ENCODE data around the gene KIF3A. TPM values are rescaled to one million over a fixed set of nuclear protein-coding genes. Genes with fewer than 3 reads are reported as not detected.

Gene KIF3A
- total RNA-seq: 5.6 TPM

DNA sequence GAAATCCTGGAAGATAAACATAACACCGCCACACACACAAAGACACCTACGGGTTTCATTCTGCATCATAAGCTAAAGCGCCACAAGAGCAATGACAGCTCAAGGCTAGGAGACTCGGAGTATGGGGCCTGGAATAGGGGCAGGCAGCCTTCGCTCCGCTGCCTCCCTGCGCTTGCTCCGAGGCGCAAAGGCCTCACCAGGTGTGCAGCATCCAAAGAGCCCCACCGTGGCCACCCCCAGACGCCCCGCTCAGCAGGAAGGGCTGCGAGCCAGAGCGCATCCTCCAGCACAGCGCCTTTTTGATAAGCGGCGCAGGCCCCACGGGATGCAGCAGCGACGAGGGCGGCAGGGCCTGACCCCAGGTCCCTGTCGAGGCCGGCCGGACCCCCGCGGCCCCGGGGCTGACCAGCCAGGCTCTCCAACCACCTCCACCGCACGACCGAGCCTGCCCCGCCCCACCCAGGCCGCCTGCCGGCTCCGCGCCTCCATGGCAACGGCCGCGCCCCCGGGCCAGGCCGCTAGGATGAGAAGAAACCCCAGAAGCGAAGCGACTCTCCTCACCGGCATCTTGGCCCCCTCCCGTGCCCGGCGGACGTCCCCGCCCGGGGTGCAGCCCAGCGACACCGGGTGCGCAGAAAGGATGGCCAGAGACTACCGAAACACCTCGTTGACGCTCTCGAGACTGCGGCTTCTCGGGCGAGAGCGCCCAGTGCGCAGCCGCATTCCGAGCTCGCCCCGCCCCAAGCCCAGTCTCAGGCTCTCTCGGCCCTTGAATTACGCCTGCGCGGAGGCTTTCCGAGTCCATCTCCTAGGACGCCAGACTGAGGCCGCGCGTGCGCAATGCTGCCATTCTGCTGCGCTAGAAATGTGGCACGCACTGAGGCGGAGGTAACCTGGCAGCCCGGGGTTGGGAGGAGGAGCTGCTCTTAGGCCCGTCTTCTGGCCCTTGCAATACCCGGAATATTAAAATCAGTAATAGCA, at the start of gene KIF3A:
Gene KIF3A, minus strand, starts transcription at position 694 of the 981 bp plus-strand sequence. Its CDS starts 127 bp downstream, at position 567.
- Histone ChIP-seq H3K4me3 (ENCODE audit: low read length) (peak within 1 kb of the TSS; percentile 75), H3K9me3 (ENCODE audit: low read depth, low read length) (no peaks in the 10 kb centered on the region), H3K27me3 (ENCODE audit: insufficient read depth, low read length) (peaks cover 11% of the 10 kb centered on the region), H3K4me1 (ENCODE audit: insufficient read depth, low read length) (peaks cover 12% of the 10 kb centered on the region)

DNA sequence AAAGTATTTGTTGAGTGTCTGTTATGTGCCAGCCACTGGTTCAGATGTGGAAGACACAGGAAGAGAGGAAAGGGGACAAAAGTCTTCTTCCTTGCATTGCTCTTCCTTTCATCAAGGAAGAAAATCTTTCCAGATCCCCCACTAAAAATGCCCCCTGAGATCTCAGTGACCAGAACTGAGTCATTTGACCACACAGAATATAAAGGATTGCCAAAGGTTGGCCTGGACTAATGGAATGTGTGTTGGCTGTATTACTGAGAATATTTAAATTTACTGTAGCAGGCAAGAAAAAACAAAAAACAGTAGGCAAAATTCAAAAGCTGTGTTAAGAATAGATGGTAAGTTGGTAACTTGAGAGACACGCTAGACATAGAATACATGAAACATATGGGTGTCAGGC, 49.7 kb upstream of the KIF3A start:
- no peaks in the 10 kb centered on the region for H3K9me3 ChIP-seq (ENCODE audit: low read depth, low read length)
- H3K4me1 ChIP-seq (ENCODE audit: insufficient read depth, low read length): peaks cover 5% of the 10 kb centered on the region
- no peak overlapping the region for H3K4me3 ChIP-seq (ENCODE audit: low read length)
- H3K27me3 ChIP-seq (ENCODE audit: insufficient read depth, low read length): peaks cover 13% of the 10 kb centered on the region

DNA sequence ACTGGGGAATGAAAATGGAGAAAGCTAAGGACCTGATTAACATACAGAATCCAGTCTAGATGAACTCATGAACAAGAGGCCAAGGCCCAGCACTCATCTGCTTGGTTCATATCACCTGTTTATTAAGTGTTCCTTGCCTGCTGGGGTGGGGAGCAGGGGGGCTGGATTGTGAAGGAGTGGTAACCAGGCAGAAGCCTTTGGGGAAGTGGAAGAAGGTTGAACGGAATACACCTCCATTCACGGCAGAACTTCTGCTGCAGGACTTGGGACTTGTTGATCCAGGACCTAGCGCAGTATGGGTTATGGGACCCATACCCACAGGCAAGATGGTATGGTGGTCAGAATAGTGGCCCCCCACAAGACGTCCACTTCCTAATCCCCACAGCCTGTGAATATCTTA, 48.5 kb upstream of the KIF3A start:
- peaks cover 8% of the 10 kb centered on the region for H3K4me1 ChIP-seq (ENCODE audit: insufficient read depth, low read length)
- H3K4me3 ChIP-seq (ENCODE audit: low read length): no peak overlapping the region
- H3K27me3 ChIP-seq (ENCODE audit: insufficient read depth, low read length): peaks cover 26% of the 10 kb centered on the region
- no peaks in the 10 kb centered on the region for H3K9me3 ChIP-seq (ENCODE audit: low read depth, low read length)

DNA sequence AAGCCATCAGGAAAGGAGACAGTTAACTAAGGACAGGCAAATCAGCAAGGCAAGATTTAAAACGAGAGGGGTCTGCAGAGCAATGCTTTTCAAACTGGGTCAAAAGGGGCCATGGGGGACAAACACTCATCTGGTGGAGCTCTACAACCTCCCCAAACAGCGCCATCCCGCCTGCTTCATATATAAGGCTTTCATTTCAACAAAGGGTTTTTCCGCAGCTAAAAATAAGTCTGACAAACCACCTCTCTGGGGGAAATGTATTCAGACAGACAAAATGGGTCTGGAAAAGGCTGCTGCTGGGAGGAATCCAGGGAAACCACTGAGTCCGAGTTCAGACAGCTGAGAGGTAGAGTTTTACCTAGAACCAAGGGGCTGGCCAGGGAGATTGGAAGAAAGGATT, 48.0 kb upstream of the KIF3A start:
- Histone ChIP-seq H3K27me3 (ENCODE audit: insufficient read depth, low read length) (peaks cover 30% of the 10 kb centered on the region), H3K4me3 (ENCODE audit: low read length) (no peak overlapping the region), H3K9me3 (ENCODE audit: low read depth, low read length) (no peaks in the 10 kb centered on the region), H3K4me1 (ENCODE audit: insufficient read depth, low read length) (peaks cover 8% of the 10 kb centered on the region)

DNA sequence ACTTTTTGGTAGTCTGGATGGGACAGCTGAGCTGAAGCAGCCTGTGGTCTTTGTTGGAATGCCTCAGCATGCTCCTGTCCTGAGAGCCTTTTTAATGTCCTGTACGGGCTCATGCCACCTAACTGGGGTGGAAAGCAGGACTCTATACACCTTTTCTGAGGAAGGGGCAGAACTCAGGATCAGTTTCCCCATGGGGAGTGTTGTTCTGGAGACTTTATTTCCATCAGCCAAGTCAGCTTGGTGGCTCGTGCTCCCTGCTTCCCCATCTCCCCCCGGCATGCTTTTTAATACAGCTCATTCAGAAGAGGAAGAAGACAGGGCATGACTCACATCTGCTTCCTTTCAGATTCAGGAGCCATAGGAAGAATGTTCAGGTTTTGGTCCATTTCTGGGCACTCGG, 44.8 kb upstream of the KIF3A start:
- Histone ChIP-seq H3K4me1 (ENCODE audit: insufficient read depth, low read length) (peaks cover 17% of the 10 kb centered on the region), H3K9me3 (ENCODE audit: low read depth, low read length) (no peaks in the 10 kb centered on the region), H3K4me3 (ENCODE audit: low read length) (no peak overlapping the region), H3K27me3 (ENCODE audit: insufficient read depth, low read length) (peaks cover 56% of the 10 kb centered on the region)

DNA sequence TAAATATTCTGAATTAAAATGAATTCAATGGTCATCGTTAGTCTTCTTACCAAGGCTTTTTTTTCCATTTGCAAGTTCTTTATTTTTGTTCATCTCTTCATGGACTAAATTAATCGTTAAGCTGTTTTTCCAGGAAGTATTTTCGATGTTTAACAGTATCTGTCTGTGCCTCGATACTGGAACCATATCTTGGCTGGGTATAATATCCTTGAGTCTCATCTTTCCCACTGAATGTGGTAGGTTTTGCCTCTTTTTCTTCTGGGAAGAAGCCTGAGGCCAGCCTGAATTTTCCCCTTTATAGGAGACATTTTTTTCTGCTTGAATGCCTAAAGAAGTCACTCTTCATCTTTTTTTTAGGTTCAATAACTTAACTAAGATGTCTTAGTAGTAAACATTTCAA, 43.7 kb upstream of the KIF3A start:
- Histone ChIP-seq H3K27me3 (ENCODE audit: insufficient read depth, low read length) (peaks cover 61% of the 10 kb centered on the region), H3K4me3 (ENCODE audit: low read length) (no peak overlapping the region), H3K4me1 (ENCODE audit: insufficient read depth, low read length) (peaks cover 20% of the 10 kb centered on the region), H3K9me3 (ENCODE audit: low read depth, low read length) (no peaks in the 10 kb centered on the region)

DNA sequence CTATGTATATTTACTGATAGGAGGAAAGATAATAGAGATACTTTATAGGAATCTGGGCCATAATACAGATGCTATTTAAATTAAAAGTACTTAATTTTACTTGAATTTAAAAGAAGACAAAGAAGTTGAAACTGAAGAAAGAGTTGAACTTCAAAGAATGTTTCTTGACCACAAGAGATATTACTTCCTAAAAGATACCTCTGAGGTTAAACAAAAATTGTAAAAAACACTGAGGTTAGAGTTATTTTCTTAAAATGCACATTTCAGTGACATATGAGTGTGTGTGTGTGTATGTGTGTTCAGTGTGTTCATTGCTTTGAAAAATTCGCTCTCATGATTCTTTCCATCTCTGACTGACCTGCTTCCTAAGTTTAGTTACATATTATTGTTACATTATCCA, 43.2 kb upstream of the KIF3A start:
- Histone ChIP-seq H3K4me1 (ENCODE audit: insufficient read depth, low read length) (peaks cover 22% of the 10 kb centered on the region), H3K9me3 (ENCODE audit: low read depth, low read length) (no peaks in the 10 kb centered on the region), H3K4me3 (ENCODE audit: low read length) (no peak overlapping the region), H3K27me3 (ENCODE audit: insufficient read depth, low read length) (peaks cover 65% of the 10 kb centered on the region)

DNA sequence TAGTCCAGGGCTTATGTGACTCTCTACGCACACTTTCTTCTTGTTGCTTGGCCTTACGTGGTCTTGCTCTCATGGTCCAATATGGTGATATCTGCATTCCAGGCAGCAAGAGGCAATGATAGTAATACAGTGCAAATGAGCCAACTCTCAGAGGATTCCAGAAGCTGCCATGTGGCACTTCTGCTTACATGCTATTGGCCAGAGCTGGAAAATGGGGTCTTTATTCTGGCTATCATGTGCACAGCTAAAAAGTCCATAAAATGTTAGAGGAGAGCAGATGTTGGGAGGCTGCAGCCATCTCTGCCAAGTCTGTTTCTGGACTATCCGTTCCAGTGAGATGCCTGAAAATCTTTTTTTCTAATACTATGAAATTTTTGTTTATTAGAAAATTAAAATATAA, 42.6 kb upstream of the KIF3A start:
- H3K4me3 ChIP-seq (ENCODE audit: low read length): no peak overlapping the region
- no peaks in the 10 kb centered on the region for H3K9me3 ChIP-seq (ENCODE audit: low read depth, low read length)
- peaks cover 22% of the 10 kb centered on the region for H3K4me1 ChIP-seq (ENCODE audit: insufficient read depth, low read length)
- H3K27me3 ChIP-seq (ENCODE audit: insufficient read depth, low read length): peaks cover 71% of the 10 kb centered on the region

DNA sequence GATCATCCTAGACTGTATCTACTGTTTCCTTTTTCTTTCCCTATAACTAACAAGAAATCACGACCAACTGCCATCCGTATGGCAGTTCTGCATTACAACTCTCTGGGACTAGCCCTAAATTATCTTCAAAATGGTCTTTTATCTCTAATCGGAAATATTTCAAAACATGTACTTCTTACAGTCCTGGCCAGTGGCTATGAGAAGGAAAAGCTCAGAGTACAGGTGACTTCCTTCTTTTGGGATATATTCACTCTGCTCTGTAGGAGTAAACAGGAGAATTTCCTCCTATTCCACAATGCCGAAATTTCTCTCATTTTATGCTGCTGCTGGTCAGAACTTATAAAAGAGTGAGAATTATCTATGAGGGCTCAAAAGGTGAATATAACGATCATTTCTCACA, 41.5 kb upstream of the KIF3A start:
- Histone ChIP-seq H3K27me3 (ENCODE audit: insufficient read depth, low read length) (peaks cover 73% of the 10 kb centered on the region), H3K4me3 (ENCODE audit: low read length) (no peak overlapping the region), H3K9me3 (ENCODE audit: low read depth, low read length) (no peaks in the 10 kb centered on the region), H3K4me1 (ENCODE audit: insufficient read depth, low read length) (peaks cover 22% of the 10 kb centered on the region)

DNA sequence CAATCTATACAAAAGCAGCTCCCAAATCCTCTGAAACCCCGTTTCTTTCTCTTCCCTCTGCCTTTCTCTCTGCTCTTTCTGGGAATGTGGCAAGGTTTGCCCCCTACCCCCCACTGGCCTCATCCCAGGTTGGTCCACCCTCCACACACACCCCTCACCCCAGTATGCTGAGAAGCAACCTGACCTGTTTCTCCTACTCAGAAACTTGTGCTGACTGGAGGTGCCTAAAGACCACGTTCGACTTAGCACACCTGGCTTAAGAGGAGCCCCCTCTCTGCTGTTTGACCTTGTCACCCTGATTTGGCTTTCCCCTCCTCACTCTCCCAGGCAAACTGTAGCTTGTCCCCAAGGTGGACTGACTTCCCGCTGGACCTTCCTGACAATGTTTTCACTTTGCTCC, 40.8 kb upstream of the KIF3A start:
- Histone ChIP-seq H3K9me3 (ENCODE audit: low read depth, low read length) (no peaks in the 10 kb centered on the region), H3K4me1 (ENCODE audit: insufficient read depth, low read length) (peaks cover 22% of the 10 kb centered on the region), H3K4me3 (ENCODE audit: low read length) (no peak overlapping the region), H3K27me3 (ENCODE audit: insufficient read depth, low read length) (peaks cover 68% of the 10 kb centered on the region)

DNA sequence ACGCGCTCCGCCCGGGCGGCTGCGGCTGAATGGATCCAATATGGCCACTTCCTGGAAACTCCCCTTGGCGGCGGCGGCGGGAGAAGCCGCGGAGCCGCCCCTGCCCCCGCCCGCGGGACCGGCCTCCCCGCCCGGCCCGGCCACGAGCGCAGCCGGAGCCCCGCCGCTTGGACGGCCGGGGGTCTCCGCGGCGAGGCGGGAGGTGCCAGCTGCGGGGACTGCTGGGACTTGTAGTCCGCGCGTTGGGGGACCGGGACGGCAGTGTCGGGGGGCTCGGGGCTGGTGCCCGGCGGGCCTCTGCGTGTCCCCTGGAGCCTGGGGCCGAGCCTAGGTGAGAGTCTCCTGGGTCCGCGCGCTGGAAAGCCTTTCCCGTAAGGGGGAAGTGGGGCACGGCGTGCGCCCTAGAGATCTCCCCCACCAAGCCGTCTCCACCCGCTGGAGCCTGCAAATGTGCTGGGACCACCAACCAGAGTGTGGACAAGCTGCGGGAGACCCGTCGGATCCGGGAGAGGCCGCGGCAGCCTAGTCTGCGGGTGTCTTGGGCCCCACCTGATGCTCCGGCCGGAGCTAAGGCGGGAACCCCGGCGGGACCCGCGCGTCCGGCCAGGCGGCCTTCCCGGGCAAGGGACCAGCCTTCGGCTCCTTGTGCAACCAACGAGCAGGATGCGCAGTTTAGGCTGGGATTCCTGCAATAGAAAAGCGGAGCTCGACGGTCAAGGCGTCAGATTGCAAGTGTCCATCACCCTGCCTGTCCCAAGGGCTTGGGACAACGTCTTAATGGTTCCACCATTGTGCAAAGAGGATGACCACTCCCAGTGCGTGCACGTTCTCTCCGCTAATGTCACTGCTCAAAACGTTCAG, 40.1 kb upstream of the KIF3A start, which contains the start of gene SEPTIN8:
Gene SEPTIN8, minus strand, starts transcription at position 31 of the 861 bp plus-strand sequence. CDS start 102 bp downstream, outside the sequence.
- Histone ChIP-seq H3K9me3 (ENCODE audit: low read depth, low read length) (no peaks in the 10 kb centered on the region), H3K27me3 (ENCODE audit: insufficient read depth, low read length) (peaks cover 66% of the 10 kb centered on the region), H3K4me1 (ENCODE audit: insufficient read depth, low read length) (peaks cover 20% of the 10 kb centered on the region), H3K4me3 (ENCODE audit: low read length) (peak within 1 kb of the TSS; percentile 48)

DNA sequence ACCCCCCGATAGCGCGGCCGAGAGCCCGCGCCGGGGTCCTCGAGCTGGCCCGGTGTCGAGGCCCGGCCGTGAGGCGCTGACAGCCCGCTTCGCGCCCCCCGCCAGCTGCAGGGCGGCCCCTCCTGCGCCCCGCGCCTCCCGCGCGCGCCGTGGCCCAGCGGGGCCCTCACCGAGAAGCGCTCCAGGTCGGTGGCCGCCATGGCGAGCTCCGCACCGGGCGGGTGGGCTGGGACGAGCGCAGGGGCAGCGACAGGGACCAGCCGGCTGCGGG, 39.5 kb upstream of the KIF3A start:
- Histone ChIP-seq H3K9me3 (ENCODE audit: low read depth, low read length) (no peaks in the 10 kb centered on the region), H3K4me3 (ENCODE audit: low read length) (peak overlapping the region; percentile 48), H3K4me1 (ENCODE audit: insufficient read depth, low read length) (peaks cover 14% of the 10 kb centered on the region), H3K27me3 (ENCODE audit: insufficient read depth, low read length) (peaks cover 60% of the 10 kb centered on the region)

DNA sequence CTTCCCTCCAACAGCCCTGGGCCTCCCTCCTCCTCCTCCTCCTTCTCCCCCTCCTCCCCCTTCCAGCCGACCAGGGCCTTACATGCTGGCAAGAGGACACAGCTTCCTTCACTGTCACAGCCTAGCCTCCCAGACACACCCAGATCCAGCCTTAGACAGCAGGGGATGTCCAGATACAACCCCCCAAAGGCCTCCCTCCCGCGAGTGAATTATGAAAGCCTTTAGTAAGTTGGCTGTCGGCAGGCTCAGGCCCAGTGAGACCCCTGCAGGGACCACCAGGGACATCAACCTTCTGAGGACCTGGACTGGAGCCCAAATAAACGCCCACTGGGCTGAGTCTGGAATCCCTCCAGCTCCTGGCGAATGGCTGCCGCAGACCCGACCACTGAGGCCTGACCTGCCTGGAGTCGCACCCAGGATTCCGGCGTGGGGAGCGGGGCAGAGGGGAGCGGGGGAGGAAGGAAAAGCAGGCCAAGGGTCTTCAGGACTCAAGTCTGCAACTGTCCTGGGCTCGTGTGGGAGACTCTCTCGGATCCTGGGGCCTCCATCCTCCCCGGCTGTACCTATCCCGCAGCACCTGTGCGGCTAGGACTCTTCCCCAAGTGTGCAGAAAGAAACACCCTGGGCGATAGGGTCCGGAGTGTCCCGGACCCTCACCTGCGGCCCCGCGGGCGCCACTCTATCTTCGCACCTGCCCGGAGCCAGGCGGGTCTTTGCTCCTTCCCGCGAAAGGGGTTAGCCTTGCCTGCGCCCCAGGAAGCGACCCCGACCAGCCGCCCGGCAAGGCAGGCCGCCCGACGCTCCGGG, 39.0 kb upstream of the KIF3A start:
- H3K27me3 ChIP-seq (ENCODE audit: insufficient read depth, low read length): peaks cover 55% of the 10 kb centered on the region
- peaks cover 13% of the 10 kb centered on the region for H3K4me1 ChIP-seq (ENCODE audit: insufficient read depth, low read length)
- peak overlapping the region; percentile 48 for H3K4me3 ChIP-seq (ENCODE audit: low read length)
- no peaks in the 10 kb centered on the region for H3K9me3 ChIP-seq (ENCODE audit: low read depth, low read length)

DNA sequence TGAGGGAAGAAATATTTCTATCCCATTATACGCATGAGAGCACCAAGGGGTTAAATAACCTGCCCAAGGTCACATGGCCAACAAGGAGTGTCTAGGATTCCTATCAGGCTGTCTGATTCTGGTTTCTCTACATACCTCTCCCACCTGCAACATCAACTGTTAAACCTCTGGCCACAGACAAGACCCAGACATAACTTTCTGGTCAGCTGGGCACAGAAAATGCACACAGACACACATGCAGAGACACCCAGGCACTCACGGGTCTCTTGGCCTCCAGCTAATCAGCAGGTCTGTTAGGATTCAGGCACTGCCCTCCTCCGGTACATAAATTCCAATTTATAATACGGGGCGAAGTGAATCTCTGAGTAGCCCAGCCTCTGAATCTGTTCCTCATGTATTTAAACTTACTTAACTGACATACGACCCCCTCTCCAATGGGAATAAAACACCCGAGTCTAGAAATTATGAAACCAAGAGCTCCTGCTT, 38.2 kb upstream of the KIF3A start:
- Histone ChIP-seq H3K9me3 (ENCODE audit: low read depth, low read length) (no peaks in the 10 kb centered on the region), H3K27me3 (ENCODE audit: insufficient read depth, low read length) (peaks cover 47% of the 10 kb centered on the region), H3K4me1 (ENCODE audit: insufficient read depth, low read length) (peaks cover 13% of the 10 kb centered on the region), H3K4me3 (ENCODE audit: low read length) (no peak overlapping the region)
